AG10803 (cell line): Measurements from ENCODE around the gene FBN2.

ENCODE experiments used
- DNase-seq: peaks from one replicate; pipeline ENCODE4 v3.0.0; 2010; ENCODE audit warnings: low read depth
- H3K4me3 ChIP-seq: 2 replicates; pipeline ENCODE4 v1.5.1; 2011; ENCODE audit warnings: mild to moderate bottlenecking, low read length, control low read depth
- CTCF ChIP-seq: conservative IDR thresholded peaks from 2 replicates; pipeline ENCODE4 v1.5.1; 2011; ENCODE audit warnings: mild to moderate bottlenecking, low read length, control low read depth, inconsistent platforms

Gene FBN2

GRCh38 chr5:128546658-128547281 is 8.7 kb upstream of the FBN2 start:
- H3K4me3 ChIP-seq, result no peak overlapping the region
- no peak for DNase-seq
- no peak for TF ChIP-seq CTCF

- H3K4me3 ChIP-seq, result no peak overlapping the region
- DNase-seq, result no peak
- TF ChIP-seq CTCF, result no peak
These were observed 3.3 kb upstream of the FBN2 start for GRCh38 chr5:128541385-128541784.

- no peak for TF ChIP-seq CTCF
- no peak for DNase-seq
- no peak overlapping the region; the same call in 1 of the 2 replicates for H3K4me3 ChIP-seq
These were observed 989 bp upstream of the FBN2 start for GRCh38 chr5:128539038-128539429.

GRCh38 chr5:128538250-128539037 is 399 bp upstream of the FBN2 start:
- DNase-seq, result peak; percentile 28
- H3K4me3 ChIP-seq, result peak overlapping the region; percentile 34
- no peak for TF ChIP-seq CTCF

- TF ChIP-seq CTCF, result no peak
- peak overlapping the region; percentile 42 for H3K4me3 ChIP-seq
- DNase-seq, result no peak
These were observed 635 bp downstream of the FBN2 start for GRCh38 chr5:128537221-128537999.

GRCh38 chr5:128536254-128537220 is 1.5 kb downstream of the FBN2 start:
- H3K4me3 ChIP-seq, result peak overlapping the region; percentile 42
- DNase-seq, result no peak
- no peak for TF ChIP-seq CTCF
